Small intestine (tissue), 7 donors: Measurements from ENCODE around the gene CBARP. TPM values are rescaled to one million over a fixed set of nuclear protein-coding genes. Genes with fewer than 3 reads are reported as not detected.

ENCODE experiments used
- DNase-seq, 2 donors: peaks; one replicate each; pipeline versions ENCODE4 v3.0.0 to v3.0.0-alpha.2; 2013
- FAIRE-seq: peaks from 2 replicates; lab custom pipeline; 2012; peaks lifted over from hg19 to GRCh38; lab: Jason Lieb, UNC
- H3K27ac ChIP-seq, 3 donors: one replicate each; pipeline ENCODE4 v1.5.1; 2013; ENCODE audit warnings: low read length in 2 of 3, mild to moderate bottlenecking in 2 of 3, control low read depth in 1 of 3, inconsistent platforms in 1 of 3, low read depth in 1 of 3, moderate library complexity in 1 of 3
- H3K27me3 ChIP-seq, 3 donors: one replicate each; pipeline ENCODE4 v1.6.1; 2013; ENCODE audit warnings: low read length in 3 of 3, inconsistent platforms in 1 of 3; ENCODE audit not compliant: control insufficient read depth in 3 of 3, insufficient read depth in 3 of 3
- H3K36me3 ChIP-seq, 3 donors: one replicate each; pipeline ENCODE4 v1.6.1; 2013; ENCODE audit warnings: low read length in 3 of 3, inconsistent platforms in 1 of 3, low read depth in 1 of 3, mild to moderate bottlenecking in 1 of 3, moderate library complexity in 1 of 3; ENCODE audit not compliant: control insufficient read depth in 3 of 3, insufficient read depth in 2 of 3
- H3K4me1 ChIP-seq, 3 donors: one replicate each; pipeline ENCODE4 v1.6.1; 2013; ENCODE audit warnings: low read length in 2 of 3, inconsistent platforms in 1 of 3, low read depth in 1 of 3, mild to moderate bottlenecking in 1 of 3, moderate library complexity in 1 of 3; ENCODE audit not compliant: control insufficient read depth in 3 of 3, insufficient read depth in 2 of 3
- H3K4me3 ChIP-seq, 3 donors: one replicate each; pipeline ENCODE4 v1.5.1; 2013; ENCODE audit warnings: low read length in 3 of 3, control low read depth in 1 of 3, inconsistent platforms in 1 of 3, low read depth in 1 of 3, mild to moderate bottlenecking in 1 of 3, moderate library complexity in 1 of 3
- H3K9me3 ChIP-seq, 2 donors: one replicate each; pipeline ENCODE4 v1.6.1; 2013; ENCODE audit warnings: low read depth in 1 of 2, low read length in 1 of 2; ENCODE audit not compliant: control insufficient read depth in 2 of 2, insufficient read depth in 1 of 2
- WGBS, 3 donors: extraction: QIAGEN DNeasy Blood & Tissue Kit; methylation state at CpG; one replicate each; pipeline ENCODE4 v1.1.7; 2013; 5-methylcytosine and 5-hydroxymethylcytosine counted together
- polyA plus RNA-seq, 4 donors: library from polyadenylated mRNA; stranded (reverse) in 3 of 4; unstranded in 1 of 4; fragments of 200-250 nt in 3 of 4; fragments of 120-200 nt in 1 of 4; gene quantifications; one replicate each; pipeline versions ENCODE4 v1.2.1 to v1.2.3, GENCODE V29; 2013
- donor health status: healthy with polysubstance abuse.
- donor health status: control.
- donor health status: control.
- donor health status: Bipolar disorder and iron deficiency.
- donor health status: healthy.

The CBARP gene
- polyA plus RNA-seq, 4 donors = 0.30 to 0.41 TPM; not detected in 2

DNA sequence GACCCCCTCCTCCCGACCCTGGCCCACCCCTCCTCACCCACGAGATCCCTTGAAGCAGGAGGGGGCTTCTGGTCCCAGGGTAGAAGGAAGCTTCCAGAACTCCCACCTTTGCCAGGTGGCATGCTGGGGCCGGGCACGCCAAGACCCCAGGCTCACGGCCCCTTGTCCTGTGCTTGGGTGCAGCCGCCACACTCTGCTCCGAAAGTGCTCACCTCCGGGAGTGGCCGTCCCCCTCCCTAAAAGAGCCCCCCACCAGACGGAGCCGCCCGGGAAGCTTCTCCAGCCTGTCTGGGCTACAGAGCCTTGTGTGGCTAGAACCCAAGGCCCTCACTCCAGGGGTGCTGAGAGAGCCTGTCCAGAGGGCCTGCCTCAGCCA, 46.1 kb upstream of the CBARP start:
- H3K4me1 ChIP-seq = peaks cover 0 to 39% (median 0%) of the 10 kb centered on the region in 3 donors
- DNase-seq (no peak), FAIRE-seq (no peak)
- no peaks in the 10 kb centered on the region for H3K9me3 ChIP-seq
- H3K4me3 ChIP-seq = peak overlapping the region in 2 of 3 donors; percentile 18 to 46
- H3K27me3 ChIP-seq = peaks cover 0 to 11% (median 3%) of the 10 kb centered on the region in 3 donors
- H3K36me3 ChIP-seq = peaks cover 0 to 47% (median 2%) of the 10 kb centered on the region in 3 donors
- H3K27ac ChIP-seq = peak overlapping the region; percentile 82 to 99 (median 88)
- 34 to 72% (median 51%) methylated on average over 12 of the region's 12 CpGs for WGBS, 3 donors

DNA sequence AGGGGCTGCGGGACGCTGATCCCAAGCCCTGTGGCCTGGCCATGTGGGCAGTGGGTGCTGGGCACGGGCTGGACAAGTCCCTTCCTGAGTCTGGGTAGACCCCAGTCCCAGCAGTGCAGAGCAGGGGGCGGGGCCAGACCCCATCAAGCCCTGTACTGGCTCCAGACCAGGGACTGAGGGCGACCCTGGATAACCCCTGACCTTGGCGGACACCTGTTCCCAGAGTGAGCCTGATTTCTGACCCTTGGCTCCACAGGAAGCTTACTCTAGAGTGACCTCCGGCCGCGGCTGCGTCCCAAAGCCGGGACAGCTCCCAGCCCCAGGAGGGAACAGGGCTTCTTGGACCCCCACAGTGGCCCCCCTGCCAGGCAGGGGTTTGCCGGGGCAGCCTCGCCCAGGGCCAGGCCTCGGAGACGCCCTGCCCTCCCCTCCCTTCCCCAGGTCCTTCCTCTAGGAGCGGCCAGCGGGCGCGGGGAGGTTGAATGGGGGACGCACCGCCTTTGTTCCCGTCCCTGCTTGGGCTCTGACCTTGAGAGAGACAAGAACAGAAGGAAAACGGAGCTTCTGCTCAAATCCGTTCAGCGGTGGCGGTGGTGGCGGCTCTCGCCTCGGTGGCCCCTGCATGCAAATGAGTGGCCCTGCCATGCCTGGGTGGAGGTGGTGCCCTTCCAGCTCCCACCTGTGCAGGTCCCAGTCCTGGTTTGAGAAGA, 45.6 kb upstream of the CBARP start:
- FAIRE-seq (no peak), DNase-seq (peak in 1 of 2 donors; percentile 52)
- Histone ChIP-seq H3K4me3 (peak overlapping the region in 1 of 3 donors; percentile 46), H3K4me1 (peaks cover 0 to 37% (median 0%) of the 10 kb centered on the region in 3 donors), H3K9me3 (no peaks in the 10 kb centered on the region), H3K27ac (peak overlapping the region; percentile 82 to 99 (median 88)), H3K36me3 (peaks cover 0 to 47% (median 2%) of the 10 kb centered on the region in 3 donors), H3K27me3 (peaks cover 0 to 11% (median 3%) of the 10 kb centered on the region in 3 donors)
- WGBS, 3 donors = 27 to 54% (median 44%) methylated on average over 25 to 29 of the region's 29 CpGs

DNA sequence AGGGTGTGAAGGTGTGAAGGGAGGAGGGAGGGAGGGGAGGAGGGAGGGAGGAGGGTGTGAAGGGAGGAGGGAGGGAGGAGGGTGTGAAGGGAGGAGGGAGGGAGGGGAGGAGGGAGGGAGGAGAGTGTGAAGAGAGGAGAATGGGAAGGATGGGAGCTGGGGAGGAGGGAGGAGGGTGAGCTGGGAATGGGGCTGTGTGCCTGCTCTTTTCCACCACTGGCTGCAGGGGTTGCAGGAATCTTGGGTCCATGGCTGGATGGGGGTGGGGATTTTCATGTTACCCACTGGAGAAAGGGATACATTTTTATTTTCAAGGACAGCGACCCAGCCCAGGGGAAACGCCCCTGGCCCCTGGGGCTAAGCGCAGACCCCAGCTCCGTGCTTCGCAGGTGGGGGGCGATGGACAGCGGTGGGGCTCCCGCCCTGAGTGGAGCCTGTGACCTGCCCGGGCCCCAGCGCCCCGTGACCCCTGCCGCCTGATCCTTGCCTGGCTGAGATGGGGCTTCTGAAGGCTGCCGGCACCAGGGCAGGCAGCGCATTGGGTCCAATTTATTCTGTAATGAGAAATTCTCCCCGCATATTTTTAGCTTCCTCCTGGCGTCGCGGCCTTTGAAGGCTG, 44.9 kb upstream of the CBARP start:
- Histone ChIP-seq H3K36me3 (peaks cover 0 to 47% (median 2%) of the 10 kb centered on the region in 3 donors), H3K9me3 (no peaks in the 10 kb centered on the region), H3K27ac (peak overlapping the region in 2 of 3 donors; percentile 82 to 88), H3K4me1 (peaks cover 0 to 31% (median 0%) of the 10 kb centered on the region in 3 donors), H3K4me3 (peak overlapping the region in 1 of 3 donors; percentile 46), H3K27me3 (peaks cover 0 to 11% (median 3%) of the 10 kb centered on the region in 3 donors)
- FAIRE-seq (no peak), DNase-seq (no peak)
- WGBS, 3 donors = 68 to 82% (median 80%) methylated on average over 11 to 18 of the region's 18 CpGs

DNA sequence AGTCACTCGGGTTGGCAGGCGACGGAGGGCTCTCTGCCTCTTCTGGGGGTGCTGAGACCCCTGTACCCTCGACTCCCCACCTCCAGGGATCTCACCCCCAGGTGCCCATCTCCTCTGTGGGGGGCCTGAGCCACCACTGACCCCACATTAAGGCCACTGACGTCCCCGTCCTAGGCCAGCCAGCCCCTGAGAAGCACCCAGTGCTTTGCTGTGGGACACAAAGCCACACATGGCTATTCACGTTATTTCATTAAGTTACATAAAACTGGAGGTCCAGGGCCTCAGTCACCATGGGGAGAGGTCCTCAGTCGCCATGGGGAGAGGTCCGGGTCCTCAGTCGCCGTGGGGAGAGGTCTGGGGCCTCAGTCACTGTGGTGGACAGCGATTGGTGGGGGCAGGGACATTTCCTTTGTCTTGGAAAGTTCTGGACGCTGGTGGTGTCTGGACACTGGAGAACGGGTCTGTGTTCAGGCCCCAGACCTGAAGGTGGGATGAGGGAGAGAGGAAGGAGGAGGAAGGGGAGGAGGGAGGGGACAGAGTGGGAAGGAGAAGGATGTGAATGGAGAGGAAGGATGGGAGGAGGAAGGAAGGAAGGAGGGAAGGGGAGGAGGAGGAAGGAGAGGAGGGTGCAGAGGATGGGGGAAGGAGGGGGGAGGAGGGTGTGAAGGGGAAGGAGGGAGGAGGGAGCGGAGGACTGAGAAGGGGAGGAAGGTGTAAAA, 43.9 kb upstream of the CBARP start:
- Histone ChIP-seq H3K27ac (no peak overlapping the region), H3K4me3 (no peak overlapping the region), H3K4me1 (peaks cover 0 to 30% (median 0%) of the 10 kb centered on the region in 3 donors), H3K27me3 (peaks cover 0 to 7% (median 3%) of the 10 kb centered on the region in 3 donors), H3K9me3 (no peaks in the 10 kb centered on the region), H3K36me3 (peaks cover 0 to 48% (median 2%) of the 10 kb centered on the region in 3 donors)
- FAIRE-seq (no peak), DNase-seq (no peak)
- WGBS, 3 donors = 68 to 75% (median 73%) methylated on average over 15 of the region's 15 CpGs

DNA sequence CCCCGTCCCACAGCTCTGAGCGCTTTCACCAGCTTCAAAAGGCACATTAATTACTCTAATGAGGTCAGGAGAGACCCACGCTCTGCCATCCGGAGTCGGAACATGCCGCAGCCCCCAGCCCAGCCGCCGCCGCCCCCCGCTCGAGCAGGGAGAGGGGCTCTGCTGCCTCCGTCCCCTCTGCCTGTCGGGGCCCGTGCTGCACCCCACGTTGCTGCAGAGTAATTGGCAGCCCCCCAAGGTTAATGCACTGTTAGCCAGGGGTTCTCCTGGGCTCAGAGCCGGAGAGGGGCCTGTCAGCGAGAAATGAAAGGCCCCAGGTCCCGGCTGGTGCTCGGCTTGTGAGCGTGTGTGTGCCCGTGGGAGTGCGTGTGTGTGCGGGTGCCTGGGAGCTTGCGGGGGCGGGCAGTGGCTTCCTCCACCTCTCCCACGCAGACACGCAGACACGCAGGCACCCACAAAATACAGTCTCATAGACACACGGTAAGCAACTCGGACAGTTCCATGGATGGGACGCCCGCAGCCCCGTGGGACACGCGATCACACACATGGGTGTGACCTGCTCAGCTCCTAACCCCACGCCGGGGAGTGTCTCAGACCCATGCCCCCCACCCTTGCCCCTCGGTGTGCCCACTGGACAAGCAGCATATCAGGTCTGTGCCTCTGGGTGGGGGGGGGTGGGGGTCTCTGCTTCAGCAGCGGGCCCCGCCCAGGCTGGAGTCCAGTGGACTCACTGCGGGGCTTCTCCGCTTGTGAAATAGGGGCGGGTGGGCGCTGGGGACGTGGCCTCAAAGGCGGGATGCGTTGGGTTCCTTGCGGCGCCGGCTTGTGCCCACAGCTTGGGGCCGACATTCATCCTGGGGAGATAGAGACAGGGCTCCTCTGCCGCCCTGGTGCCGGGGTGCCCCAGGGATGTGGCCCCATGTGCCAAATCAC, 43.1 kb upstream of the CBARP start:
- 84 to 87% (median 86%) methylated on average over 42 to 53 of the region's 53 CpGs for WGBS, 3 donors
- no peak for FAIRE-seq
- H3K27ac ChIP-seq = no peak overlapping the region
- no peak overlapping the region for H3K4me3 ChIP-seq
- peaks cover 0 to 38% (median 3%) of the 10 kb centered on the region in 3 donors for H3K4me1 ChIP-seq
- no peak for DNase-seq
- peaks cover 0 to 51% (median 2%) of the 10 kb centered on the region in 3 donors for H3K36me3 ChIP-seq
- no peaks in the 10 kb centered on the region for H3K9me3 ChIP-seq
- H3K27me3 ChIP-seq = peaks cover 0 to 3% (median 3%) of the 10 kb centered on the region in 3 donors

DNA sequence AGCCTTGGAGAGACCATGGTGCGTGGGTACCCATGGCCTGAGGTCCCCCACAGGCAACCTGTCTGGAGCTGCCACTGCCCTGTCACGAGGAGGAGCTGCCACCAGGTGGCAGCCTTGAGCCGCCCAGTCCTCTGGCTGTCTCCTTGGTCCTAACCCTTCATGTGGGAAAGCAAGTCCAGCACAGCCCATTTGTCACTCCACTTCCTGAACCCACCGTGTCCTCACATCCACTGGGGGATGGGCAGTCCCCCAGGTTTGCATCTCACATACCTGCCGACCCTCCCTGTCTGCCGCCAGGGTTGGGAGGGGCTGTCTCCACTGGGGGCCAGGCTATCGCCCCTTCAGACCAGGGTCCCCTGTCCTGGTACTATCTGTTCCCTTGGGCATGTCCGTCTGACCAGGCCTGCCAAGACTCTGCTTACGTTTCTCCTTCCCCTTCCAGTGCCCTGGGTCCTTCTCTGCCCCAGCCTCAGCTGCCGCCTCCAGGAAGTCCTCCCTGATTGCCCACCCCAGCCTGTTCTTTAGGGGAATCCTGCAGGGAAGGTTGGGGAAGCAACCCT, 42.1 kb upstream of the CBARP start:
- no peak for FAIRE-seq
- Histone ChIP-seq H3K27me3 (no peaks in the 10 kb centered on the region), H3K4me1 (peaks cover 0 to 36% (median 4%) of the 10 kb centered on the region in 3 donors), H3K9me3 (no peaks in the 10 kb centered on the region), H3K36me3 (peaks cover 0 to 54% (median 2%) of the 10 kb centered on the region in 3 donors), H3K4me3 (no peak overlapping the region), H3K27ac (no peak overlapping the region)
- 32 to 35% (median 33%) methylated on average over 10 of the region's 10 CpGs for WGBS, 3 donors
- DNase-seq = peak; percentile 83 to 93

DNA sequence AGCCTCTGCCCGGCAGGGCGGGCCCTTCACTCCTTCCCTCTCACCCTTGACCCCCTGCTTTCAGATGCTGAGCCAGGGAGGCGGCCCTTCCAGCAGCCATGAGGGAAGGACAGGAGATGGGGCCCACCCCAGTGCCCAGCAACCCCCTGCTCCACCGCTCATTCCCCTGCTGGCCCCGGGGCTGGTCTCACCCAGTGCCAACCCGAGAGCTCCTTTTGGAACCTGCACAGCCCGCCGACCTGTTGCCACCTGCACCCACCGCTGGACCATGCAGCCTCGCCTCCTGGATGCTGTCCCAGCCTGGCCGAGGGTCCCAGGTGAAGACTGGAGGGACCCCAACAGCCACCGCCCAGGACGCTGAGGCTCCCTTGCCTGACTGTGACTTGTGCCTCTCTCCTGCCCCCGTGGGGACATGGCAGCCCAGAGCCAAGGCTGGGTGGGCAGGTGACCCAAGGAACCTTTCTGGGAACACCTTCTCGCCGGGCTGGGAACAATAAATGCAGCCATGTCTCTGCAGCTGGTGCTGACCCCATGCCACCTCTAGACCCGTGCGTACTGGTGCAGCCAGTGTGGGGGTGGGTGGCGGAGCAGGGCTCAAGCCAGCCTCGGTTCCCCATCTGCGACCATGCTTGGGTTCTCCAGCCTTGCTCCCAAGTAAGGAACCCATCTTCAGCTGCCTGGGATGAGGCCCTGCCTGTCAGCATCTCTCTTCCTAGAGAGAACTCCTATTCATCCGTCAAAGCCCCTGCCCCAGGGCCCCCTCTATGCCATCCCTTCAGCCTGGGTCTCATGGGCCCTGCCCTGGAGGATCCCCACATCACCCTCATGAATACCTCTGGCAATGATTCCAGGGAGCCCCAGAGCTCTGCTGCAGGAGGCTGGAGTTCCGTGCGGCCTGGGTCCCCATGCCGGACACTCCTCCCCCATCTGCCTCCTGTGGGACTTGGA, 41.2 kb upstream of the CBARP start:
- Histone ChIP-seq H3K4me3 (no peak overlapping the region), H3K27me3 (no peaks in the 10 kb centered on the region), H3K36me3 (peaks cover 6 to 63% (median 9%) of the 10 kb centered on the region in 3 donors), H3K27ac (no peak overlapping the region), H3K4me1 (peaks cover 0 to 36% (median 6%) of the 10 kb centered on the region in 3 donors), H3K9me3 (no peaks in the 10 kb centered on the region)
- DNase-seq = no peak
- FAIRE-seq = no peak
- WGBS, 3 donors = 81 to 87% (median 86%) methylated on average over 24 to 25 of the region's 25 CpGs
